DOHH2 (cell line): Measurements from ENCODE around the gene SPHKAP.
"Not testable (repeated sequence)": the region's sequence is repeated elsewhere in the genome, so short reads cannot be mapped to it uniquely, and the experiment has no call there.

Experiments
- CTCF ChIP-seq: fragments of 200-600 bp; sonication (generic); IDR thresholded peaks from one replicate; pipeline ENCODE4 v1.5.1; 2014; ENCODE audit warnings: antibody characterized with exemption, mild to moderate bottlenecking, low read depth, low read length; ENCODE audit not compliant: poor library complexity, severe bottlenecking
- EZH2phosphoT487 ChIP-seq: fragments of 200-600 bp; sonication (generic); IDR thresholded peaks from 2 replicates; pipeline ENCODE4 v1.6.1; 2017; ENCODE audit warnings: borderline replicate concordance, mild to moderate bottlenecking, antibody characterized with exemption, low read length, moderate library complexity, mixed read lengths

- not testable (repeated sequence) for TF ChIP-seq CTCF, EZH2phosphoT487
Observed at GRCh38 chr2:228218593-228218992, 37.1 kb upstream of the SPHKAP start.
